Ascending aorta (tissue), 2 donors: ENCODE measurements around the gene MBP. TPM values are rescaled to one million over a fixed set of nuclear protein-coding genes. Genes with fewer than 3 reads are reported as not detected.

Source experiments
- DNase-seq, 2 donors: peaks; one replicate each; pipeline ENCODE4 v3.0.0-alpha.2; 2019; ENCODE audit warnings: low spot score in 2 of 2
- H3K27ac ChIP-seq, 2 donors: fragments of 200-600 bp; sonication (generic); one replicate each; pipeline ENCODE4 v1.5.1; 2016 to 2017; ENCODE audit warnings: mild to moderate bottlenecking in 1 of 2
- H3K27me3 ChIP-seq: fragments of 200-600 bp; sonication (generic); one replicate; pipeline ENCODE4 v1.5.1; 2017
- H3K36me3 ChIP-seq, 2 donors: fragments of 200-600 bp; sonication (generic); one replicate each; pipeline ENCODE4 v1.5.1; 2016
- H3K4me1 ChIP-seq, 2 donors: fragments of 200-600 bp; sonication (generic); one replicate each; pipeline ENCODE4 v1.5.1; 2016 to 2017; ENCODE audit warnings: mild to moderate bottlenecking in 1 of 2
- H3K4me3 ChIP-seq, 2 donors: fragments of 200-600 bp; sonication (generic); one replicate each; pipeline ENCODE4 v1.5.1; 2016 to 2017; ENCODE audit warnings: mild to moderate bottlenecking in 1 of 2
- H3K9me3 ChIP-seq, 2 donors: fragments of 200-600 bp; sonication (generic); one replicate each; pipeline ENCODE4 v1.5.1; 2016
- intact Hi-C: fragments of 100-400 bp; cut with DNase I; formaldehyde crosslinking; loops from one replicate; pipeline ENCODE4 v1.15.1; 2023
- total RNA-seq: library from RNA; depleted of rRNA; stranded (reverse); fragments of >200 nt; gene quantifications from one replicate; pipeline ENCODE4 v1.1.0, GENCODE V29; 2016
- TF ChIP-seq, protein P1 (sequence below), 3 experiments: fragments of 200-600 bp in 2 of 3; fragments of 450-650 bp in 1 of 3; sonication (generic) in 2 of 3; IDR thresholded peaks; one replicate each; pipeline ENCODE4 v1.5.1; 2016 to 2019; ENCODE audit warnings: antibody characterized with exemption in 3 of 3, mild to moderate bottlenecking in 1 of 3, moderate library complexity in 1 of 3

Gene MBP
- total RNA-seq, 1 donor from 2014 or later = 8.1 TPM

DNA sequence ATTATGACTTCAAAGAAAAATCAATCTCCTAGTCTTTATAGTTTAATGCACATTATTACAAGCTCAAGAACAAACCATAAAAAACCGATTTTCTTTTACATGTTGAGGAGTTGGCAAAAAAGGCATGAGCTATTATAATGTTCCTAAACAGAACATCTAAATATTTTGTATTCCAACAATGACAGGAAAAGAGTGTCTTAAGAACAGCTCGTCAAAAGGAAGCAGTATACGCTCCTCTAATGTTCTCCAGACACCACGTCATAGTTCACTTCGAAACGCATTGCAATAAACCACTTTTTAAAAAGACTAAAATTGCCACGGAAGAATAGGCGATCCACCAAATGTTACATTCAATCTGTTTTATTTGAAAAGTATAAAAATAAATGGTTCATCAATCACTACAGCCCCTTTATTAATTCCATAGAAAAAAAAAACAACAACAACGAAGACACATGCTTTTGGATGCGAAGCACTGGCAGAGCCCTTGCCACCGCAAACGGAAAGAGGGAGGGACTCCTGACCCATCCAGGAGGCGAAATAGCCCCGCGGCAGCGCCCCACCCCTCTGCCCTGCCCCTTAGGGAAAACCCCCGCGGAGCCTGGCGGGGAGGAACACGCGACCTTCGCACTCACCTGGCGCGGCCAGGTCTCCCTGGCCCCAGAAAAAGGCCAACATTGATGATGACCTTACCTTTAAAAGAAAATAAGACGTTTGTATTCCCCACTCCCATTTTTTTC lies 45.8 kb downstream of the MBP start:
- intact Hi-C loops = loop anchor here (2.0 kb wide), 2 partner anchors 14 kb away; no protein-coding TSS in a partner anchor
- peak in 1 of 2 donors; percentile 64 for DNase-seq
- H3K27me3 ChIP-seq = no peaks in the 10 kb centered on the region
- peak overlapping the region; percentile 68 to 85 for H3K27ac ChIP-seq
- TF ChIP-seq, protein P1, sequence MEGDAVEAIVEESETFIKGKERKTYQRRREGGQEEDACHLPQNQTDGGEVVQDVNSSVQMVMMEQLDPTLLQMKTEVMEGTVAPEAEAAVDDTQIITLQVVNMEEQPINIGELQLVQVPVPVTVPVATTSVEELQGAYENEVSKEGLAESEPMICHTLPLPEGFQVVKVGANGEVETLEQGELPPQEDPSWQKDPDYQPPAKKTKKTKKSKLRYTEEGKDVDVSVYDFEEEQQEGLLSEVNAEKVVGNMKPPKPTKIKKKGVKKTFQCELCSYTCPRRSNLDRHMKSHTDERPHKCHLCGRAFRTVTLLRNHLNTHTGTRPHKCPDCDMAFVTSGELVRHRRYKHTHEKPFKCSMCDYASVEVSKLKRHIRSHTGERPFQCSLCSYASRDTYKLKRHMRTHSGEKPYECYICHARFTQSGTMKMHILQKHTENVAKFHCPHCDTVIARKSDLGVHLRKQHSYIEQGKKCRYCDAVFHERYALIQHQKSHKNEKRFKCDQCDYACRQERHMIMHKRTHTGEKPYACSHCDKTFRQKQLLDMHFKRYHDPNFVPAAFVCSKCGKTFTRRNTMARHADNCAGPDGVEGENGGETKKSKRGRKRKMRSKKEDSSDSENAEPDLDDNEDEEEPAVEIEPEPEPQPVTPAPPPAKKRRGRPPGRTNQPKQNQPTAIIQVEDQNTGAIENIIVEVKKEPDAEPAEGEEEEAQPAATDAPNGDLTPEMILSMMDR (IDR thresholded peaks at IDR 0.05) = no peak
- no peaks in the 10 kb centered on the region for H3K36me3 ChIP-seq
- H3K9me3 ChIP-seq = no peaks in the 10 kb centered on the region
- H3K4me1 ChIP-seq = peaks cover 0 to 24% of the 10 kb centered on the region in 2 donors
- H3K4me3 ChIP-seq = peak overlapping the region; percentile 27 to 58

DNA sequence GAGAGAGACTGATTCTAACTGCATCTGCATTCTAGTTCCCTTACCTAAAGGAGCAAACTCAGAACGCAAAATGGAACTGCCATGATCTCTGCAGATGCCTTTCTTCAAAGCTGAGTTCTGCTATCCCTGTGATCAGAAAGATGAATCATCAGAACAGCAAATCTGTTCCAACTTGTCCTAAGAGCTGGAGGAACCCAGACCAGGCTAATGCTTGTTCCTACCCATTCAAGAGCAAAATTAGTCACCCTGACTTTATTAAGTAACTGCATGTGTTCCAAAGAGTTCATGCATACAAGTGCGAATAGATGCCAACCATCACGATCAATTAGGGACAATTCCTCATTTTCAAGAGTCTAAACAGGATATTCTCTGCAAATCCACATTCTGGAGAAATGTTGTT lies 46.5 kb downstream of the MBP start:
- intact Hi-C loops = loop anchor here (2.0 kb wide), 2 partner anchors 13 to 15 kb away; no protein-coding TSS in a partner anchor
- H3K36me3 ChIP-seq = no peaks in the 10 kb centered on the region
- H3K27me3 ChIP-seq = no peaks in the 10 kb centered on the region
- H3K4me1 ChIP-seq = peaks cover 0 to 24% of the 10 kb centered on the region in 2 donors
- H3K4me3 ChIP-seq = peak overlapping the region in 1 of 2 donors; percentile 58
- H3K27ac ChIP-seq = peak overlapping the region; percentile 12 to 49
- H3K9me3 ChIP-seq = no peaks in the 10 kb centered on the region
- TF ChIP-seq, protein P1 (IDR thresholded peaks at IDR 0.05) = no peak
- DNase-seq = peak in 1 of 2 donors; percentile 64

DNA sequence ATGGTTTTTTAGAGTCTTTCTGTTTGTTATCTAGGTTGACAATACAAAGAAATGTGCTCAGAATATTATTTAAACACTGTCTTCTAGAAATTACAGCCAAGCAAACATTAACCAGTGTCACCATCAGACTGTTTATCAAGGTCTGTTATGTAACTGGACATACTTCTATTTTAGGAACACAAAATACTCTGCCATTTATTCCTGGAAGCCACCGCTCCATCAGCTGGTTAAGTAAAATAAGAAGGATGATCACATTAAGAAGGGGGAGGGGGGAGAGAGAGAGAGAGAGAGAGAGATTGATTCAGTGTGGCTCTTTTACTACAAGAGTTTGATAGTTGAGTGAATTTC lies 47.9 kb downstream of the MBP start:
- H3K4me3 ChIP-seq = no peak overlapping the region
- H3K27me3 ChIP-seq = no peaks in the 10 kb centered on the region
- peak overlapping the region in 1 of 2 donors; percentile 49 for H3K27ac ChIP-seq
- no peaks in the 10 kb centered on the region for H3K9me3 ChIP-seq
- DNase-seq = no peak
- TF ChIP-seq, protein P1 (IDR thresholded peaks at IDR 0.05) = no peak
- H3K4me1 ChIP-seq = peaks cover 0 to 27% of the 10 kb centered on the region in 2 donors
- no peaks in the 10 kb centered on the region for H3K36me3 ChIP-seq
- intact Hi-C loops = loop anchor here (1.0 kb wide), 1 partner anchor 44 kb away; no protein-coding TSS in a partner anchor

DNA sequence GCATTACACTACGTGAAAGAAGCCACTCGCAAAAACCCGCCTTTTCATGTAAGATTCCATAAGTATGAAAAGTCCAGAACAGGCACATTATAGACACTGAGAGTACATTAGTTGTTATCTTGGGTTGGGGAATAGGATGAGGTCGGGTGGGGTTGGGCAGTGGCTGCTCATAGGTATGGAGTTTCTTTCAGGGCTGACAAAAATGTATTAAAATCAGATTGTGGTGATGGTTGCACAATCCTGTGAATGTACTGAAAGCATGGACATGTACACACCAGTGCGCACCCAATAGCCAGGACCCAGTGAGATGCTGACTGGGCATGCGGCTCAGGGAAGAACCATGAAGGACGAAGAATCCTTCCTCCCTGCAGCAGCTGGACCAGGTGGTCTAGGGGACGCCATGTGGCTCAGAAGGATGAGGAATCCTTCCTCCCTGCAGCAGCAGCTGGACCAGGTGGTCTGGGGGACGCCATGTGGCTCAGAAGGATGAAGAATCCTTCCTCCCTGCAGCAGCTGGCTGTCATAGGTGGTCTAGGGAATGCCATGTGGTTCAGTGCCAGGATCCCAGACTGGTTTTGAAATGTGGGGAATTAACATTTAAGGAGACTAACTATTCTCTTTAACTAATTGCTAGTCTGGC lies 50.1 kb downstream of the MBP start:
- intact Hi-C loops = no loop called here
- Histone ChIP-seq H3K27me3 (no peaks in the 10 kb centered on the region), H3K27ac (no peak overlapping the region), H3K4me3 (no peak overlapping the region), H3K36me3 (no peaks in the 10 kb centered on the region), H3K9me3 (no peaks in the 10 kb centered on the region), H3K4me1 (peaks cover 0 to 19% of the 10 kb centered on the region in 2 donors)
- no peak for DNase-seq
- TF ChIP-seq, protein P1 (IDR thresholded peaks at IDR 0.05) = no peak

DNA sequence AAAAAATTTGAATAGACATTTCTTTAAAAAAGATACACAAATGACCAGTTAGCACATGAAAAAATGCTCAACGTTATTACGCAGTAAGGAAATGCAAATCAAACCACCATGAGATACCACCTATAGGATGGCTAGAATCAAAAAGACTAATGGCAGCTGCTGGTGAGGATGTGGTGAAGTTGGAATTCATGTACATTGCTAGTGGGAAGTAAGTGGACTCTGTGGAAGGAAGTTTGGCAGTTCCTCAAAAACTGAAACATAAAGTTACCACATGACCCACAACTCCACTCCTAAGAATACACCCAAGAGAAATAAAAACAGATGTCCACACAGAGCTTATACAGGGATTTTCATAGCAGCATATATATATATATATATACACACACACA lies 51.2 kb downstream of the MBP start:
- Histone ChIP-seq H3K36me3 (no peaks in the 10 kb centered on the region), H3K27me3 (no peaks in the 10 kb centered on the region), H3K4me3 (no peak overlapping the region), H3K27ac (no peak overlapping the region), H3K4me1 (peaks cover 0 to 13% of the 10 kb centered on the region in 2 donors), H3K9me3 (no peaks in the 10 kb centered on the region)
- TF ChIP-seq, protein P1 (IDR thresholded peaks at IDR 0.05) = no peak
- DNase-seq = no peak
- intact Hi-C loops = no loop called here
